ENCODE results near the gene FGD3. TPM values are rescaled to one million over a fixed set of nuclear protein-coding genes. Genes with fewer than 3 reads are reported as not detected.

The FGD3 gene
- total RNA-seq, 2 experiments from 2014 or later = 57.7 to 58.8 TPM

DNA sequence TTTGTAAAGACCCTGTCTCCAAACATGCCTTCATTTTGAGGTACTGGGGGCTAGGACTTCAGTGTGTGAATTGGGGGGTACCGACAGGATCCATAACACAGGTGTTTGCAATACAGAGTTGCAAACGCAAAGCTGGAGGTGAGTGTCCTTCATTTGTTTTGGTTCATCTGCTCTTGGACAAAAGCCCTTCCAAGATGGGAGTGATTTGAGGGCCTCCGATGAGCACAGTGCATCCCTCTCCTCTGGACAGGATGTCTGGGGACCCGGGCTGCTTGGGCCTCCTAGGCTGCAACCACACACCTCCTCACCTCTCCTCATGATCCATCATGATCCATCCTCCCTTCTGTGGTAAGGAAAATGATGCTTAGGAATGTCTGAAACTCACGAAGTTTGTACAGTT is 23.8 kb downstream of the FGD3 start:
- Mint-ChIP-seq H3K4me1 (ENCODE audit: low read depth) (peaks cover 87% of the 10 kb centered on the region), H3K27ac (peak overlapping the region; percentile 80), H3K27me3 (ENCODE audit: low read depth) (no peaks in the 10 kb centered on the region), H3K4me3 (peak overlapping the region; percentile 47), H3K36me3 (ENCODE audit: low read depth) (peaks cover 36% of the 10 kb centered on the region), H3K9me3 (no peaks in the 10 kb centered on the region)
- CTCF ChIA-PET = interaction anchor here (0.7 to 2.0 kb wide), 2 partner anchors 14 to 186 kb away, joined by 5 to 6 read pairs; no protein-coding TSS in a partner anchor
- intact Hi-C loops (cut with micrococcal nuclease) = no loop called here
- DNase-seq = no peak

DNA sequence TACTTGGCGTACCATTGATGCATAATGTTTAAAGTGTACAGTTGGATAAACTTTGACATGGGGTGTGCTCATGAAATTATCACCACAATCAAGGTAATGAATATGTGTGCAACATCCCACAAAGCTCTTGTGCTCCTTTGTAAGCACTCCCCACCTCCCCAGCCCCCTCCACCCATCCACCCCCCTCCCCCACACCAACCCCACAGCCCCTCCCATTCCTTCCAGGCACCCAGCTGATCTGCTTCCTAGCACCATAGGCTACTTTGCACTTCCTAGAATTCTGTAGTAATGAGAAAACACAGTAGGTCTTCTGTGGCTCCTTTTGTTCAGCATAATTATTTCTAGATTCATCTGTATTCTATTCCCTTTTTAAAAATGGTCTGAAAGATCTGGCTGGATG is 24.5 kb downstream of the FGD3 start:
- Mint-ChIP-seq H3K4me3 (peak overlapping the region; percentile 48), H3K9me3 (no peaks in the 10 kb centered on the region), H3K27ac (peak overlapping the region; percentile 84), H3K4me1 (ENCODE audit: low read depth) (peaks cover 92% of the 10 kb centered on the region), H3K27me3 (ENCODE audit: low read depth) (no peaks in the 10 kb centered on the region), H3K36me3 (ENCODE audit: low read depth) (peaks cover 32% of the 10 kb centered on the region)
- CTCF ChIA-PET = interaction anchor here (0.7 to 2.0 kb wide), 3 partner anchors 15 to 185 kb away, joined by 4 to 6 read pairs (median 5); no protein-coding TSS in a partner anchor
- no peak for DNase-seq
- intact Hi-C loops (cut with micrococcal nuclease) = loop anchor here (1.0 kb wide), 1 partner anchor 9 kb away; no protein-coding TSS in a partner anchor

DNA sequence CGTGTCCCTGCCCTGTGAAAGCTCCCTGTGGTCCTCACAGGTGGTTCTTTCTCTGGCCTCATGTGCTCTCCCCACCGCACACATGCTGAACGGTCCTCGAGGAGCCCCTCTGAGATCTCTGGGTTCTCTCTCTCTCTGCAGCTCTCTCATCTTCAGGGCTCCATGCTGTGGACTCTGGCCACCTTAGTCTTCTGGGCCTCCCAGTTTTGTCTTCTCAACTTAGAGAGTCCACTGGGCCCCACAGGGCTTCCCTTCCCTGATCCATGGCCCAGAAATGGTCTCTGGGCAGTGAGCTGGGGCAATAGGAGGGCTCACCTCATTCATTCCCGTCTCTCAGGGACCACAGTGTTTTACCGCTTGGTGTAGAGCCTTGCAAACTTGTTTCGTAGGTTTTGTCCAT is 26.4 kb downstream of the FGD3 start:
- Mint-ChIP-seq H3K27ac (peak overlapping the region; percentile 84), H3K4me1 (ENCODE audit: low read depth) (peaks cover 88% of the 10 kb centered on the region), H3K4me3 (no peak overlapping the region), H3K36me3 (ENCODE audit: low read depth) (peaks cover 34% of the 10 kb centered on the region), H3K27me3 (ENCODE audit: low read depth) (no peaks in the 10 kb centered on the region), H3K9me3 (no peaks in the 10 kb centered on the region)
- DNase-seq = no peak
- intact Hi-C loops (cut with micrococcal nuclease) = no loop called here
- CTCF ChIA-PET = no interaction called here

DNA sequence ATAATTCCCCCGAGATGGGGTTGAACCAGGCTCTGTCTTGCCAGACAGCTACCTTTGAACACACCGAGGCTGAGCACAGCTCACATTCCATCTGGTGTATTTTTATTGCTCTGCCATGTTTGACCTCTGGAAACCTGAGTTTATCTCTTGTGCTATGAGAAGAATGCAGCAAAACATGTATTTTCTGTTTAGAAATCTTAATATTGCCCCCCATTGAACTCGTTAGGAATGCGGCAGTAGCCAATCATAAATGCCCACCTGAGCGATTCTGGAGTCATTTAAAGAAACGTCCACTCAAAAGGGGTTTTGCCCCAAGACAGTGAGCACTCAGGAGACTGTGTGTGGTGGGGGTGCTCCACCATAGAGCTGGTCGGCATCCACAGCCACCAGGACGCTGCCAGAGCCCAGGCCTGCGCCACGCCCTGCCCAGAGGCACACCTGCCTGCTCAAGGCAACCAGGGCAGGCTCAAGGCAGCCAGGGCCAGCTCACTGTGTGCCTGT is 26.9 kb downstream of the FGD3 start:
- peak overlapping the region; percentile 84 for H3K27ac Mint-ChIP-seq
- H3K27me3 Mint-ChIP-seq (ENCODE audit: low read depth) = no peaks in the 10 kb centered on the region
- DNase-seq = no peak
- peaks cover 39% of the 10 kb centered on the region for H3K36me3 Mint-ChIP-seq (ENCODE audit: low read depth)
- no peak overlapping the region for H3K4me3 Mint-ChIP-seq
- intact Hi-C loops (cut with micrococcal nuclease) = no loop called here
- CTCF ChIA-PET = no interaction called here
- no peaks in the 10 kb centered on the region for H3K9me3 Mint-ChIP-seq
- peaks cover 88% of the 10 kb centered on the region for H3K4me1 Mint-ChIP-seq (ENCODE audit: low read depth)

DNA sequence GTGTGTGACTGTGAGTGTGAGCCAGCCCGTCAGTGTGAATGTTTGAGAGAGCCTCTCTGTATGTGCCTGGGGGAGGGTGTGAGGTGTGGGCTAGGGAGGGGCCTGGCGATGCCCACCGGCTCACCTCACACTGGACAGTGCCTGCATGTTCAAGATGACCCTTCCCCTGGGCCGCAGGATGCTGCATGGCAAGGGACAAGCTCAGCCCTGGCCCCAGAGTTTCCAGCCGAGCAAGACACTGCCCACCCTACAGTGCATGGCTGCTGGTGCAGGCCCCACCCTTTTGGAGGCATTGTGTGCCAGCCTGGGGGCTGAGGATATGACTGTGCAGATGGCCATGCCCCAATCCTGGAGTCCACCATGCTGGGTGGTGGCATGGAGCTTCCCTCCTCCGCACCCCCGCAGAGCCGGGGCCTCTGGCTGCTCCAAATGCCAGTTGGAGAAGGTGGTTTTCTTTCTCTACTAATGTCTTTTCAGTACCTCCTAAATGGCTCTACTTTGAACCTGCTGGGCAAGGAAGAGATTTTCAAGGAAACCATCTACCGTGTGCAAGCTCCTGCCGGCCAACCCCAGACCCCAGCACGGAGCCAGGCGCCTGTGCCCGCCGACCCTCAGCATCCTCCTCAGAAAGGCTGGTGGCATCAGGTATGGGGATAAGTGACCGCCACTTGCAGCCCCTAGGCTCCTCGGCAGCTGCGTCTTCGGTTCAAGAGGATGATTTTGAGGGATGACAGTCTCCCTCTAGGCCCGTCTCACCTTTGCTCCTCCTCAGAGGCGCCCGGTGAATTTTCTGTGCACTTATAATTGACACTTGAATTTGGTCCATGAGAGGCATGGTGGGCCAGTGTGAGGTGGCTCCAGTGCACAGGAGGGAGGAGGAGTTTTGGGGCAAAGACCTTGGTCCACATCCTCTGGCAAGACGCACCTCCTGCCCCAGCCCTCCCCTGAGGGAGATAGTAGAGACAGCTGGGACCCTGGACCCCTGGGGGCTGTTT is 27.7 kb downstream of the FGD3 start:
- intact Hi-C loops (cut with micrococcal nuclease) = no loop called here
- peaks cover 88% of the 10 kb centered on the region for H3K4me1 Mint-ChIP-seq (ENCODE audit: low read depth)
- peaks cover 2% of the 10 kb centered on the region for H3K9me3 Mint-ChIP-seq
- H3K4me3 Mint-ChIP-seq = no peak overlapping the region
- peaks cover 45% of the 10 kb centered on the region for H3K36me3 Mint-ChIP-seq (ENCODE audit: low read depth)
- DNase-seq = no peak
- CTCF ChIA-PET = no interaction called here
- H3K27me3 Mint-ChIP-seq (ENCODE audit: low read depth) = no peaks in the 10 kb centered on the region
- H3K27ac Mint-ChIP-seq = peak overlapping the region; percentile 84

DNA sequence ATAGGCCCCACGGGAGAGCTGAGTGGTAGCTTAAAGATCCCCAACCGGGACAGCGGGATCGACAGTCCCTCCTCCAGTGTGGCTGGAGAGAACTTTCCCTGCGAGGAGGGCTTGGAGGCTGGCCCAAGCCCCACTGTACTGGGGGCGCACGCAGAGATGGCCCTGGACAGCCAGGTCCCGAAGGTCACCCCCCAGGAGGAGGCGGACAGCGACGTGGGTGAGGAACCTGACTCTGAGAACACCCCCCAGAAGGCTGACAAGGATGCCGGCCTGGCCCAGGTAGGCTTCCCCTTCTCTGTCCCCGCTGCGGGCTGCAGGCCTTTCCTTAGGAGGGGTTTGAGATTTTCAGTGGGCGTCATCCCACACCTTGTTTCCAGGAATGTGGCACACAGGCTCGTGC is 29.1 kb downstream of the FGD3 start:
- Mint-ChIP-seq H3K27ac (peak overlapping the region; percentile 13), H3K36me3 (ENCODE audit: low read depth) (peaks cover 51% of the 10 kb centered on the region), H3K4me3 (no peak overlapping the region), H3K4me1 (ENCODE audit: low read depth) (peaks cover 87% of the 10 kb centered on the region), H3K27me3 (ENCODE audit: low read depth) (no peaks in the 10 kb centered on the region), H3K9me3 (peaks cover 8% of the 10 kb centered on the region)
- DNase-seq = no peak
- CTCF ChIA-PET = no interaction called here
- intact Hi-C loops (cut with micrococcal nuclease) = no loop called here

DNA sequence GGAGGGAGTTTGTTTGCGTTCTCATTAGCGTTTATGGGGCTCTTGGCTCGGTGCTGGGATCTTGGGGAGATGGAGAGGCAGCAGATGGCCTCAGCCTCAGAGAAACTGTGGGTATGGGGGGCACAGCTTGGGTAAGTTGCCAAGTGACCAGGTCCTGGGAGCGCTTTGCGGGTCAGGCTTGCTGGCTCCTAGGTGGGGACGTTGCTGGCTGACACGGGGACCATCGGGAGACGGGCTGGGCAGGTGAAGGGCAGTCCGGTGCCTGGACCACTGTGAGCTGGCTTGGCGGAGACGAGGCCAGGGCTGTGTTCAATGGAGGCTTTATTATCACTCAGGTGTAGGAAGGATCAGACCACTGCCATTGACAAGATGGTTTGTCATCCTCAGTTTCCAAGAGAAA is 30.0 kb downstream of the FGD3 start:
- Mint-ChIP-seq H3K27me3 (ENCODE audit: low read depth) (no peaks in the 10 kb centered on the region), H3K27ac (peak overlapping the region; percentile 74), H3K4me3 (no peak overlapping the region), H3K9me3 (peaks cover 14% of the 10 kb centered on the region), H3K36me3 (ENCODE audit: low read depth) (peaks cover 57% of the 10 kb centered on the region), H3K4me1 (ENCODE audit: low read depth) (peaks cover 88% of the 10 kb centered on the region)
- CTCF ChIA-PET = no interaction called here
- no peak for DNase-seq
- intact Hi-C loops (cut with micrococcal nuclease) = no loop called here

DNA sequence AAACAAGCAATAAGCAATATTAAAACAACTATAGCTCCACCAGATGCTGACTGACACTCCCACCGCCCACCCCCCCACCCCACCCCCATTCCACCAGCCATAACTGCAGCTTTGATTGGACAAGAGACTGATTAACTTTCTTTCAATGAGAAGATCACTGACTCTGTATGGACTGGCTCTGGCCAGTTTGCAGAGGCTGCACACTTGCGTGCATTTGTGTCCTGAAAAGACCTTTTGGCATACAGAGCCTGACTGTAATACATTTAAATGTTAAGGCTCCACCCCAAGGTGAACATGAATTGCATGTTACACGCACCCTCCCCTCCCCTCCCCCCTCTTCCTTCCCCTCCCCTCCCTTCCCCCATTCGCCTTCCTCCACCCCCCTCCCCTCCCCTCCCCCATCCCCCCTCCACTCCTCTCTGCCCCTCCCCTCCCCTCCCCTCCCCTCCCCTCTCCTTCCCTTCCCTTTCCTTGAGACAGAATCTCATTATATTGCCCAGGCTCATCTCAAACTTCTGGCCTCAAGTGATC is 31.1 kb downstream of the FGD3 start:
- no peak for DNase-seq
- Mint-ChIP-seq H3K36me3 (ENCODE audit: low read depth) (peaks cover 61% of the 10 kb centered on the region), H3K9me3 (peaks cover 18% of the 10 kb centered on the region), H3K4me1 (ENCODE audit: low read depth) (peaks cover 78% of the 10 kb centered on the region), H3K27ac (peak overlapping the region; percentile 90), H3K4me3 (no peak overlapping the region), H3K27me3 (ENCODE audit: low read depth) (no peaks in the 10 kb centered on the region)
- CTCF ChIA-PET = interaction anchor here (0.8 kb wide), 1 partner anchor 9 kb away, joined by 3 read pairs; no protein-coding TSS in a partner anchor
- intact Hi-C loops (cut with micrococcal nuclease) = no loop called here

DNA sequence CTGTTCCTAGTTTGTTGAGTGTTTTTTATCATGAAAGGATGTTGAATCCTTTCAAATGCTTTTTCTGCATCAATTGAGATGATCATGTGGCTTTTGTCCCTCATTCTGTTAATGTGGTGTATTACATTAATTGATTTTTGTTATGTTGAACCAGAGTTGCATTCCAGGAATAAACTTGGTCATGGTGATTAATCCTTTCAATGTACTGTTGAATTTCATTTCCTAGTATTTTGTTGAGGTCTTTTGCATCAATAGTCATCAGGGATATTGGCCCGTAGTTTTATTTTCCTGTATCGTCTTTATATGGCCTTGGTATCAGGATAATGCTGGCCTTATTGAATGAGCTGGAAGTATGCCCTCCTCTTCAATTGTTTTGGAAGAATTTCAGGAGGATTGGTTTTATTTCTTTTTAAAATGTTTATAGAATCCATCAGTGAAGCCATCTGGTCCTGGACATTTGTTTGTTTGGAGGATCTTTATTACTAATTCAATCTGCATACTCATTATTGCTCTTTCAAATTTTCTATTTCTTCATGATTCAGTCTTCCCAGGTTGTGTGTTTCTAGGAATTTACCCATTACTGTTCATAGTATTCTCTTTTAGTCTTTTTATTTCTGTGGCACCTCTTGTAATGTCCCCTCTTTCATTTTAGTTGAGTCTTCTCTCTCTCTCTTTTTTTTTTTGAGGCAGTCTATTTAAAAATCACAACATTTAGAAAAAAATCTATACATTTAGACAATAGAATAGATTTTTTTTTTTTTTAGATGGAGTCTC is 32.1 kb downstream of the FGD3 start:
- Mint-ChIP-seq H3K4me3 (peak overlapping the region; percentile 24), H3K9me3 (peaks cover 27% of the 10 kb centered on the region), H3K27ac (peak overlapping the region; percentile 90), H3K36me3 (ENCODE audit: low read depth) (peaks cover 71% of the 10 kb centered on the region), H3K4me1 (ENCODE audit: low read depth) (peaks cover 70% of the 10 kb centered on the region), H3K27me3 (ENCODE audit: low read depth) (no peaks in the 10 kb centered on the region)
- no peak for DNase-seq
- CTCF ChIA-PET = interaction anchor here (0.7 to 1.5 kb wide), 3 partner anchors 13 to 36 kb away, joined by 3 to 6 read pairs (median 4); no protein-coding TSS in a partner anchor
- intact Hi-C loops (cut with micrococcal nuclease) = loop anchor here (1.0 kb wide), 2 partner anchors 7 to 9 kb away; no protein-coding TSS in a partner anchor

DNA sequence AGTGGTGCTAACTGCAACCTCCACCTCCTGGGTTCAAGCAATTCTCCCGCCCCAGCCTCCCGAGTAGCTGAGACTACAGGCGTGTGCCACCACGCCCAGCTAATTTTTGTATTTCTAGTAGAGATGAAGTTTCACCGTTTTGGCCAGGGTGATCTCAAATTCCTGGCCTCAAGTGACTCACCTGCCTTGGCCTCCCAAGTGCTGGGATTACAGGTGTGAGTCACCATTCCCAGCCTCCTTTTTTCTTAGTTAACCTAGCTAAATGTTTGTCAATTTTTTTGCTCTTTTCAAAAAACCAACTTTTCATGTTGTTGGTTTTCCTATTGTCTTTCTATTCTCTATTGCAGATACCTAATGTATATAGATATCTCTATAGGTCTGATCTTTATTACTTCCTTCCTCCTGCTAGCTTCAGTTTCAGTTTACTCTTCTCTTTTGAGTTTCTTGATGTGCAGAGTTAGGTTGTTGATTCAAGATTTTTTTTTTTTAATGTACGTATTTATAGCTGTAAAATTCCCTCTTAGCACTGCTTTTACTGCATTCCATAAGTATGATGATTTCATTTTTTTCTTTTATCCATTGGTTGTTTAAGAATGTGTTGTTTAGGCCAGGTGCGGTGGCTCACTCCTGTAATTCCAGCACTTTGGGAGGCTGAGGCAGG is 32.9 kb downstream of the FGD3 start:
- Mint-ChIP-seq H3K27me3 (ENCODE audit: low read depth) (no peaks in the 10 kb centered on the region), H3K27ac (peak overlapping the region; percentile 90), H3K9me3 (peaks cover 29% of the 10 kb centered on the region), H3K36me3 (ENCODE audit: low read depth) (peaks cover 75% of the 10 kb centered on the region), H3K4me3 (peak overlapping the region; percentile 45), H3K4me1 (ENCODE audit: low read depth) (peaks cover 66% of the 10 kb centered on the region)
- CTCF ChIA-PET = interaction anchor here (0.7 to 1.5 kb wide), 3 partner anchors 12 to 35 kb away, joined by 3 to 6 read pairs (median 4); no protein-coding TSS in a partner anchor
- no peak for DNase-seq
- intact Hi-C loops (cut with micrococcal nuclease) = loop anchor here (1.0 kb wide), 2 partner anchors 8 kb away; no protein-coding TSS in a partner anchor

DNA sequence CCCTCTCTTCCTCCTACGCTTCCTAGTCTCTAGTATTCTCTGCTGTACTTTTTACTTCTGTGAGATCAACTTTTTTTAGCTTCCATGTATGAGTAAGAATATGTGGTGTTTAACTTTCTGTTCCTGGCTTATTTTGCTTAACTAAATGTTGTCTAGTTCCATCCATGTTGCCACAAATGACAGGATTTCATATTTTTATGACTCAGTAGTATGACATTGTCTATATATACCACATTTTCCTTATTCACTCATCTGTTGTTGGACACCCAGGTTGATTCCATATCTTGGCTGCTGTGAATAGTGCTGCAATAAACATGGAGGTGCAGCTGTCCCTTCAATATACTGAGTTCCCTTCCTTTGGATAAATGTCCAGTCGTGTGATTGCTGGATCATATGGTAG is 34.8 kb downstream of the FGD3 start:
- no peak for DNase-seq
- no peaks in the 10 kb centered on the region for H3K27me3 Mint-ChIP-seq (ENCODE audit: low read depth)
- H3K4me1 Mint-ChIP-seq (ENCODE audit: low read depth) = peaks cover 68% of the 10 kb centered on the region
- CTCF ChIA-PET = interaction anchor here (0.7 to 2.1 kb wide), 3 partner anchors 21 to 177 kb away, joined by 3 to 10 read pairs (median 9); no protein-coding TSS in a partner anchor
- H3K9me3 Mint-ChIP-seq = peaks cover 29% of the 10 kb centered on the region
- H3K27ac Mint-ChIP-seq = peak overlapping the region; percentile 51
- intact Hi-C loops (cut with micrococcal nuclease) = no loop called here
- H3K4me3 Mint-ChIP-seq = no peak overlapping the region
- H3K36me3 Mint-ChIP-seq (ENCODE audit: low read depth) = peaks cover 79% of the 10 kb centered on the region
